HL-60 (cell line): Measurements from ENCODE around the gene SACS.

Source experiments
- DNase-seq, 2 experiments: peaks; one replicate each; pipeline ENCODE4 v3.0.0-alpha.2; 2010 to 2020; ENCODE audit warnings: low read depth in 1 of 2, low spot score in 1 of 2
- H3K27ac ChIP-seq: fragments of 250-450 bp; sonication (Bioruptor Pico); replicated peaks from 2 replicates; pipeline ENCODE4 v1.5.1; 2020; ENCODE audit warnings: mild to moderate bottlenecking, moderate library complexity
- H3K27me3 ChIP-seq: fragments of 250-450 bp; sonication (Bioruptor Pico); 2 replicates; pipeline ENCODE4 v1.5.1; 2021; ENCODE audit warnings: mild to moderate bottlenecking, moderate library complexity; ENCODE audit not compliant: insufficient read depth, poor library complexity, severe bottlenecking
- H3K4me3 ChIP-seq: replicated peaks from 2 replicates; pipeline ENCODE4 v1.5.1; 2011; ENCODE audit warnings: mild to moderate bottlenecking, control low read depth, low read length; ENCODE audit not compliant: insufficient read depth
- GABPA ChIP-seq: IDR thresholded peaks from 2 replicates; pipeline ENCODE4 v1.6.1; 2012; ENCODE audit warnings: low read depth
- POLR2AphosphoS5 ChIP-seq: IDR thresholded peaks from 2 replicates; pipeline ENCODE4 v1.6.1; 2012; ENCODE audit warnings: low read depth
- SPI1 ChIP-seq: IDR thresholded peaks from 2 replicates; pipeline ENCODE4 v1.6.1; 2012; ENCODE audit warnings: low read depth, mild to moderate bottlenecking, borderline replicate concordance
- TF ChIP-seq, protein P1 (sequence below): IDR thresholded peaks from one replicate; pipeline ENCODE4 v1.5.1; 2011; ENCODE audit warnings: low read length, control low read depth, inconsistent platforms; ENCODE audit not compliant: insufficient read depth
- TF ChIP-seq, protein P2 (sequence below): IDR thresholded peaks from 2 replicates; pipeline ENCODE4 v1.6.1; 2012; ENCODE audit warnings: low read depth; ENCODE audit not compliant: insufficient replicate concordance

Gene SACS

DNA sequence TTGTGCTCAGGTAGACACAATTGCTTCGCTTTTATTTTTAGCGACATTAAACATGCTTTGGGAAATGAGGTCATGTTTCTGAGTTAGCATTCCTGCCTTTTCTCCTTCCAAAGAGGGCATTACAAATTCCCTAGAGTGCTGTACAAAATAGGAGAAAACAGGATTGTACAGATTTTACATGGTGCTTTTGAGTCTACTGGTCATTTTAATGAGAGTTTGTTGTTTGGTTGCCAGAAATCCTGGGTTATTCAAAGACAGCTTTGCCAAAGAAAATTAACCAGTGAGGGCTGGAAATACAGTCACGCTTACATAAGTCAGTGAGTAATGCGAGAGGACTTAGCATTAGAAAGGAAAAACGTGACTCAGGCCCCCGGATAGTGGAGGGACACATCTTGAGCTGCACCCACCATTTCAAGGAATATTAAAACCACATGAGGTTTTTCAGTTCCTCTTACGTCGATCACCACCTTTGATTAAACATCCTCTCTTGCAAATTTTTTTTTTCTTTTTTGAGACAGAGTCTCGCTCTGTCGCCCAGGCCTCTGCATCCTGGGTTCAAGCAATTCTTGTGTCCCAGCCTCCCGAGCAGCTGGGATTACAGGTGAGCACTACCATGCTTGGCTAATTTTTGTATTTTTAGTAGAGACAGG lies 55.4 kb downstream of the SACS start:
- Histone ChIP-seq H3K27ac (no peak overlapping the region), H3K4me3 (no peak overlapping the region), H3K27me3 (no peaks in the 10 kb centered on the region)
- TF ChIP-seq SPI1, result peak; percentile 58; the same call in 1 of the 2 replicates
- TF ChIP-seq, protein P1, sequence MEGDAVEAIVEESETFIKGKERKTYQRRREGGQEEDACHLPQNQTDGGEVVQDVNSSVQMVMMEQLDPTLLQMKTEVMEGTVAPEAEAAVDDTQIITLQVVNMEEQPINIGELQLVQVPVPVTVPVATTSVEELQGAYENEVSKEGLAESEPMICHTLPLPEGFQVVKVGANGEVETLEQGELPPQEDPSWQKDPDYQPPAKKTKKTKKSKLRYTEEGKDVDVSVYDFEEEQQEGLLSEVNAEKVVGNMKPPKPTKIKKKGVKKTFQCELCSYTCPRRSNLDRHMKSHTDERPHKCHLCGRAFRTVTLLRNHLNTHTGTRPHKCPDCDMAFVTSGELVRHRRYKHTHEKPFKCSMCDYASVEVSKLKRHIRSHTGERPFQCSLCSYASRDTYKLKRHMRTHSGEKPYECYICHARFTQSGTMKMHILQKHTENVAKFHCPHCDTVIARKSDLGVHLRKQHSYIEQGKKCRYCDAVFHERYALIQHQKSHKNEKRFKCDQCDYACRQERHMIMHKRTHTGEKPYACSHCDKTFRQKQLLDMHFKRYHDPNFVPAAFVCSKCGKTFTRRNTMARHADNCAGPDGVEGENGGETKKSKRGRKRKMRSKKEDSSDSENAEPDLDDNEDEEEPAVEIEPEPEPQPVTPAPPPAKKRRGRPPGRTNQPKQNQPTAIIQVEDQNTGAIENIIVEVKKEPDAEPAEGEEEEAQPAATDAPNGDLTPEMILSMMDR, result no peak
- peak; percentile 34 to 50 for DNase-seq

DNA sequence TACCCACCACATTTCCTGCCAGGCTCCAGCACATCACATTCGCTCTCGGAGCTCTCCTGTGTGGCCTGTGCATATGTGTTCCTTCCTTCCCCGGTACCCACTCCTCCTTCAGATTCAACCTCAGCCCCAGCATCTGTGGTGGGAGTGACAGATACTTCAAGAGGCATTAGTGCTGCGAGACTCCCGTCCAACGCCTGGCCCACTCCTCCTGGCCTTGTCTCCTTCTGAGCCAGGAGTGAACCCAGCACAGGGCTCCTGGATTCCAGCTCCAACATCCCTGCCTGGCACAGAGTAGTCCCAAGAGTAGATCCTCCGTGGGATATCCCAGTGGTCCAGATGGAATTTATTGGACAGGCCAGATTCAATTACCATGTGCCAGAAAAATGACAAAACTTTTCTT lies 55.9 kb downstream of the SACS start:
- no peak for DNase-seq
- Histone ChIP-seq H3K27me3 (no peaks in the 10 kb centered on the region), H3K4me3 (no peak overlapping the region), H3K27ac (no peak overlapping the region)
- TF ChIP-seq POLR2AphosphoS5, result no peak
- no peak for TF ChIP-seq SPI1
- TF ChIP-seq, protein P2, sequence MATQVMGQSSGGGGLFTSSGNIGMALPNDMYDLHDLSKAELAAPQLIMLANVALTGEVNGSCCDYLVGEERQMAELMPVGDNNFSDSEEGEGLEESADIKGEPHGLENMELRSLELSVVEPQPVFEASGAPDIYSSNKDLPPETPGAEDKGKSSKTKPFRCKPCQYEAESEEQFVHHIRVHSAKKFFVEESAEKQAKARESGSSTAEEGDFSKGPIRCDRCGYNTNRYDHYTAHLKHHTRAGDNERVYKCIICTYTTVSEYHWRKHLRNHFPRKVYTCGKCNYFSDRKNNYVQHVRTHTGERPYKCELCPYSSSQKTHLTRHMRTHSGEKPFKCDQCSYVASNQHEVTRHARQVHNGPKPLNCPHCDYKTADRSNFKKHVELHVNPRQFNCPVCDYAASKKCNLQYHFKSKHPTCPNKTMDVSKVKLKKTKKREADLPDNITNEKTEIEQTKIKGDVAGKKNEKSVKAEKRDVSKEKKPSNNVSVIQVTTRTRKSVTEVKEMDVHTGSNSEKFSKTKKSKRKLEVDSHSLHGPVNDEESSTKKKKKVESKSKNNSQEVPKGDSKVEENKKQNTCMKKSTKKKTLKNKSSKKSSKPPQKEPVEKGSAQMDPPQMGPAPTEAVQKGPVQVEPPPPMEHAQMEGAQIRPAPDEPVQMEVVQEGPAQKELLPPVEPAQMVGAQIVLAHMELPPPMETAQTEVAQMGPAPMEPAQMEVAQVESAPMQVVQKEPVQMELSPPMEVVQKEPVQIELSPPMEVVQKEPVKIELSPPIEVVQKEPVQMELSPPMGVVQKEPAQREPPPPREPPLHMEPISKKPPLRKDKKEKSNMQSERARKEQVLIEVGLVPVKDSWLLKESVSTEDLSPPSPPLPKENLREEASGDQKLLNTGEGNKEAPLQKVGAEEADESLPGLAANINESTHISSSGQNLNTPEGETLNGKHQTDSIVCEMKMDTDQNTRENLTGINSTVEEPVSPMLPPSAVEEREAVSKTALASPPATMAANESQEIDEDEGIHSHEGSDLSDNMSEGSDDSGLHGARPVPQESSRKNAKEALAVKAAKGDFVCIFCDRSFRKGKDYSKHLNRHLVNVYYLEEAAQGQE, result no peak
- no peak for TF ChIP-seq GABPA
- TF ChIP-seq, protein P1, result no peak

DNA sequence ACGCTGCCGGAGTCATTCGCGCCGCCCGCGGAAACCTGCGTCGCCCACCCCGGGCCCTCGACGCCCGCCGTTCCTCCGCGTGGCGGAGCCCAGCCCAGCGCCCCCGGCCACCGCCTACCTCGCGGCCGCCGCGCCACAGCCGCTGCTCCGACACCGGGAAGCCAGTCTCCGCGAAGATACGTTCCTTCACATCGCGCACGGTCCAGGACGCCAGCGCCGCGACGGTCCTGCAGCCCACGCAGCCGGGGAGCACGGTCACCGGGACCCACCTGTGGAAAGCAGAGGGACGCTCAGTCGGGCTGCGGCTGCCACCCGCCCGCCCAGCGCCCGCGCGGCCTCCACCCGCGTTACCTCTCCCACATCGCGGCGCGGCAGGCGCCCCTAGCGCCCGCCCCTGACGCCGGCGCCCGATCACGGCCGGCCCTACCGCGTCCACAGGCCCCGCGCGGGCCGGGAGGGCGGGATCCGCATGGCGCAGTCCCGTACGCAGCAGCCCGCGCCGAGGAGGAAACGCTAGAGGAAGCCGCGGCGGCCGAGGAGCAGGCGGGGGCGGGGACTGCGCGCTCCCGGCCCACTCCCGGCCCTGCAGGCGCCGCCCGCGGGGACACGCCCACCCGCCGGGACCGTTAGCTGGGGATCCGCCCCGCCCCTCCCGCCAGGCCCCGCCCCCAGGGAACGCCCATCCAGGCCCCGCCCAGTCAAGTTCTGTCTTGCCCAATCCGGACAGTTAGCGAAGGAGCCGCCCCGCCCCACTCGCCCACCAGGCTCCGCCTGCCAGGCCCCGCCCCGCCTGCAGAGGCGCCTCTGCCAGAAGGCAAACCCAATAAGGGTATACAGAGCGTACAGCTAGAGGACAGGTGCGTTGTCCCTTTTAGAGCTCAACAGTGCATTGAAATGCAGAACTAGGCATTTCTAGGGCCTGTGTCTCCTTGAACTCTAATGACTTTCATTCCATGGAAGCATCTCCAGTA lies 58.2 kb downstream of the SACS start:
- Histone ChIP-seq H3K27me3 (no peaks in the 10 kb centered on the region), H3K4me3 (peak overlapping the region; percentile 81), H3K27ac (peak overlapping the region; percentile 75)
- DNase-seq, result peak; percentile 81 to 96
- TF ChIP-seq SPI1, result no peak
- TF ChIP-seq POLR2AphosphoS5, result peak; percentile 22; the same call in 1 of the 2 replicates
- TF ChIP-seq, protein P1, result no peak

DNA sequence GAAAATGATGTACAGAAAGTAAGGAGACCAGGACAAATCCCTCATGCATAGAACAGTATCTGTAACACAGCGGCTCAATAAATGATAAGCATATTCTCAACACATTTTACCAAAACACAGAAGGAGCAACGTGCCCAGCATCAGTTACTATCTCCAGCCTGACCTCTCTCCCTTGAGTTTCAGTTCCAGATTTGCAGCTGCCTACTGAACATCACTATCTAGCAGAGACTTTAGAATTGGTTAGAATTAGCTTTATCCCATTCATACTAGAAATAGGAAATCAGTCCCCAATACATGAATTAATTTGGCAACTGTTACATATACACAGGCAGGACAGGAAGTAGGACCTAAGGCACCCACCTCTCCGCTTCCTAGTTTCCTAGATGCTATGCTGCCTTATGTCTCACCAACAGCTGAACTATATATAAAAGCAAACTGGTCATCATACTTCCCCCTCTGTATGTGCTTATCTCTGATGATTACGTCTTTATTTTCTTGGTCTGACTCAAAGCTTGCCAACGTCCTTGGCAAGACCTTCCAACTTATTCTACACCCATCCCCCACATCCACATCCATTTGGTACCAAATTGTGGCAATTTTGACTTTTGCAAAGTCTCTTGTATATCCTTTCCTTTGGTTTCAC lies 61.1 kb downstream of the SACS start:
- DNase-seq, result no peak
- TF ChIP-seq, protein P1, result no peak
- no peak for TF ChIP-seq POLR2AphosphoS5
- TF ChIP-seq, protein P2, result no peak
- TF ChIP-seq GABPA, result no peak
- TF ChIP-seq SPI1, result no peak
- H3K4me3 ChIP-seq, result no peak overlapping the region
- no peaks in the 10 kb centered on the region for H3K27me3 ChIP-seq
- H3K27ac ChIP-seq, result no peak overlapping the region
